Endodermal cell (in vitro differentiated cells): Measurements from ENCODE around the gene JUP. TPM values are rescaled to one million over a fixed set of nuclear protein-coding genes. Genes with fewer than 3 reads are reported as not detected.

Source experiments
- DNase-seq: peaks from one replicate; pipeline ENCODE4 v3.0.0-alpha.2; 2017
- H3K27ac ChIP-seq: 2 replicates; pipeline ENCODE4 v1.5.1; 2013; ENCODE audit warnings: mild to moderate bottlenecking, low read depth, low read length, moderate library complexity
- H3K27me3 ChIP-seq: 2 replicates; pipeline ENCODE4 v1.6.1; 2013; ENCODE audit warnings: mild to moderate bottlenecking, low read length, moderate library complexity; ENCODE audit not compliant: insufficient read depth, control insufficient read depth, poor library complexity, severe bottlenecking
- H3K36me3 ChIP-seq: 2 replicates; pipeline ENCODE4 v1.7.0; 2013; ENCODE audit warnings: mild to moderate bottlenecking, low read length, moderate library complexity; ENCODE audit not compliant: control insufficient read depth, insufficient read depth
- H3K4me1 ChIP-seq: one replicate; pipeline ENCODE4 v1.7.0; 2013; ENCODE audit warnings: low read length; ENCODE audit not compliant: control insufficient read depth, insufficient read depth
- H3K4me3 ChIP-seq: 2 replicates; pipeline ENCODE4 v1.5.1; 2013; ENCODE audit warnings: mild to moderate bottlenecking, low read length, moderate library complexity
- H3K9ac ChIP-seq: 2 replicates; pipeline ENCODE4 v1.6.1; 2013; ENCODE audit warnings: mild to moderate bottlenecking, low read length, moderate library complexity; ENCODE audit not compliant: poor library complexity, severe bottlenecking; ENCODE audit errors: extremely low read depth
- H3K9me3 ChIP-seq: 2 replicates; pipeline ENCODE4 v1.6.1; 2013; ENCODE audit warnings: mild to moderate bottlenecking, low read length, moderate library complexity; ENCODE audit not compliant: control insufficient read depth
- H3K27ac Mint-ChIP-seq: 2 replicates; pipeline ENCODE4 v1.8.0; 2020; ENCODE audit warnings: mixed read lengths
- H3K27me3 Mint-ChIP-seq: 2 replicates; pipeline ENCODE4 v1.8.0; 2021; ENCODE audit warnings: mild to moderate bottlenecking, mixed read lengths; ENCODE audit not compliant: insufficient read depth
- H3K36me3 Mint-ChIP-seq: 2 replicates; pipeline ENCODE4 v1.8.0; 2020; ENCODE audit warnings: low read depth, mixed read lengths
- H3K4me1 Mint-ChIP-seq: 2 replicates; pipeline ENCODE4 v1.8.0; 2020; ENCODE audit warnings: mixed read lengths
- H3K4me3 Mint-ChIP-seq: 2 replicates; pipeline ENCODE4 v1.8.0; 2020; ENCODE audit warnings: mild to moderate bottlenecking, moderate library complexity, mixed read lengths
- H3K9me3 Mint-ChIP-seq: 2 replicates; pipeline ENCODE4 v1.8.0; 2020; ENCODE audit warnings: mild to moderate bottlenecking, mixed read lengths
- WGBS, 2 experiments: methylation state at CpG; one replicate each; pipeline versions ENCODE4 v1.1.5 to v1.1.7; 2013; ENCODE audit warnings: missing lambda C conversion rate in 2 of 2, mixed read lengths in 1 of 2; ENCODE audit not compliant: insufficient coverage in 1 of 2, insufficient read length in 1 of 2; 5-methylcytosine and 5-hydroxymethylcytosine counted together
- total RNA-seq, 2 donors: library from RNA; stranded (reverse); fragmentation: NEBNext Ultra II Directional in 1 of 2; extraction: Animal tissue kit (Norgen Biotek cat#: 25700) in 1 of 2; gene quantifications; 2 replicates in 1 of 2; 3 replicates in 1 of 2; pipeline ENCODE4 v1.2.1, GENCODE V29; 2021
- TF ChIP-seq, protein P1 (sequence below): fragments of 200-600 bp; sonication (generic); conservative IDR thresholded peaks from 2 replicates; pipeline ENCODE4 v1.5.0; 2021; ENCODE audit warnings: antibody characterized with exemption, mild to moderate bottlenecking

Gene JUP
- total RNA-seq, 2 donors from 2014 or later: 112 to 167 TPM

DNA sequence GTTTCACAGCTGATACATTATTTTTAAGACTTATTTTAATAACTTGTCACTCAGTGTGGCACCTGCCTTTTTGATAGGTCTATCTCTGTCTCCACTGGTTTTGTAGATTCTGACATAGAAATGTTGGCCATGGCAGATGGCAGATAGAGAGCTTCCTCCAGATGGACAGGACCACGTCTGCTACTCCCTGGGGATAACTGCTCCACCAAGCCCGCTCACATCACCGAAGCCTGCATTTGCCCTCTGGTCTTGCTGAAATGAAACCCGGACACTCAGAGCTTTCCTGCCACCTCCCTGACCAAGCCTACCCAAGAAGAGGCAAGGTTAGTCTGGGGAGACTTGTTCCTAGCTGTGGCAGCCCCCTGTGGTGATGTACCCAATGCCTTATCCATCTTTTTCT lies 35.6 kb downstream of the JUP start:
- Mint-ChIP-seq H3K27me3 (no peaks in the 10 kb centered on the region), H3K9me3 (no peaks in the 10 kb centered on the region), H3K36me3 (peaks cover 20% of the 10 kb centered on the region), H3K27ac (no peak overlapping the region), H3K4me3 (no peak overlapping the region), H3K4me1 (no peaks in the 10 kb centered on the region)
- DNase-seq: no peak
- no peak overlapping the region for H3K4me3 ChIP-seq
- TF ChIP-seq, protein P1, sequence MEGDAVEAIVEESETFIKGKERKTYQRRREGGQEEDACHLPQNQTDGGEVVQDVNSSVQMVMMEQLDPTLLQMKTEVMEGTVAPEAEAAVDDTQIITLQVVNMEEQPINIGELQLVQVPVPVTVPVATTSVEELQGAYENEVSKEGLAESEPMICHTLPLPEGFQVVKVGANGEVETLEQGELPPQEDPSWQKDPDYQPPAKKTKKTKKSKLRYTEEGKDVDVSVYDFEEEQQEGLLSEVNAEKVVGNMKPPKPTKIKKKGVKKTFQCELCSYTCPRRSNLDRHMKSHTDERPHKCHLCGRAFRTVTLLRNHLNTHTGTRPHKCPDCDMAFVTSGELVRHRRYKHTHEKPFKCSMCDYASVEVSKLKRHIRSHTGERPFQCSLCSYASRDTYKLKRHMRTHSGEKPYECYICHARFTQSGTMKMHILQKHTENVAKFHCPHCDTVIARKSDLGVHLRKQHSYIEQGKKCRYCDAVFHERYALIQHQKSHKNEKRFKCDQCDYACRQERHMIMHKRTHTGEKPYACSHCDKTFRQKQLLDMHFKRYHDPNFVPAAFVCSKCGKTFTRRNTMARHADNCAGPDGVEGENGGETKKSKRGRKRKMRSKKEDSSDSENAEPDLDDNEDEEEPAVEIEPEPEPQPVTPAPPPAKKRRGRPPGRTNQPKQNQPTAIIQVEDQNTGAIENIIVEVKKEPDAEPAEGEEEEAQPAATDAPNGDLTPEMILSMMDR: no peak
- no peaks in the 10 kb centered on the region for H3K9me3 ChIP-seq
- H3K4me1 ChIP-seq: no peaks in the 10 kb centered on the region
- 94 to 96% methylated on average over 3 to 4 of the region's 4 CpGs for WGBS, 2 experiments
- no peak overlapping the region for H3K9ac ChIP-seq
- H3K36me3 ChIP-seq: peaks cover 21% of the 10 kb centered on the region
- H3K27ac ChIP-seq: no peak overlapping the region
- no peaks in the 10 kb centered on the region for H3K27me3 ChIP-seq

DNA sequence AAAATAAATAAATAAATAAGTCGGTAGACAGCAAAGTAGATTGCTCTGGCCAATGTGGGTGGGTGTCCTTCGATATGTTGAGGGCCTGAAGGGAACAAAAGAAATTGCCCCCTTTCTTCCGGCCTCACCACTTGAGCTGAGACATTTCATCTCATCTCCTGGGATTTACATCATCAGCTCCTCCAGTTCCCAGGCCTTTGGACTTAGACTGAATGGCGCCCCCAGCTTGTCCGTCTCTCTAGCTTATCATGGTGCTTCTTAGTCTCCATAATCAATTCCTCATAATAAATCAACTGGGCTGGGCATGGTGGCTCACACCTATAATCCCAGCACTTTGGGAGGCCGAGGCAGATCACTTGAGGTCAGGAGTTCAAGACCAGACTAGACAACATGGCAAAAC lies 38.2 kb downstream of the JUP start:
- Histone ChIP-seq H3K27me3 (no peaks in the 10 kb centered on the region), H3K4me1 (no peaks in the 10 kb centered on the region), H3K4me3 (no peak overlapping the region), H3K36me3 (no peaks in the 10 kb centered on the region), H3K9ac (no peak overlapping the region), H3K27ac (no peak overlapping the region), H3K9me3 (no peaks in the 10 kb centered on the region)
- DNase-seq: no peak
- Mint-ChIP-seq H3K9me3 (no peaks in the 10 kb centered on the region), H3K36me3 (peaks cover 4% of the 10 kb centered on the region), H3K27ac (no peak overlapping the region), H3K4me1 (no peaks in the 10 kb centered on the region), H3K4me3 (no peak overlapping the region), H3K27me3 (no peaks in the 10 kb centered on the region)
- TF ChIP-seq, protein P1: no peak
- WGBS, 2 experiments: 91 to 92% methylated on average over 6 of the region's 6 CpGs

DNA sequence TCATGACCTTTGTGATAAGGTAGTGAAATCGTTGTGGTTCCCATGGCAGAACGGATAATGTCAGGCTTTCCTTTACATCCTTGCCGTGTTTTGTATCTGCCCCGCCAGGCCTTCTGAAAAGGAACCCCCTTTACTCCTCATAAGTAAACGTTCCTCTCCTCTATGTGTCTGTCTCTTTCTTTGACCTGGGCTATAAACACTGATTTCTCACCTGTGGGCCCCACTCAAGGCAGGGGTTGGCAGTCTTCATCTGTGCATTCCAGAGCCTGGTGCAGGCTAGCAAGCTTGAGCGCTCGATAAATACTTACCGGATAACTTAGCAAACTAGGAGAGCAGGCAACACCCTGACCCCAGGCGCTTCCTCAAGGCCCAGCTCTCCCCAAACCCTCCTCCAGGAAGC lies 44.8 kb downstream of the JUP start:
- no peak overlapping the region for H3K9ac ChIP-seq

More for the DNA sequence above, 44.8 kb downstream of the JUP start:
- TF ChIP-seq, protein P1: no peak
- H3K4me3 Mint-ChIP-seq: no peak overlapping the region
- H3K4me1 Mint-ChIP-seq: peaks cover 4% of the 10 kb centered on the region
- no peaks in the 10 kb centered on the region for H3K36me3 ChIP-seq
- H3K4me3 ChIP-seq: no peak overlapping the region
- WGBS, 2 experiments: 84 to 85% methylated on average over 8 to 9 of the region's 9 CpGs
- DNase-seq: peak; percentile 46
- no peaks in the 10 kb centered on the region for H3K9me3 Mint-ChIP-seq
- no peak overlapping the region for H3K27ac Mint-ChIP-seq
- H3K27ac ChIP-seq: no peak overlapping the region
- H3K27me3 Mint-ChIP-seq: peaks cover 13% of the 10 kb centered on the region
- peaks cover 12% of the 10 kb centered on the region for H3K27me3 ChIP-seq
- H3K36me3 Mint-ChIP-seq: no peaks in the 10 kb centered on the region
- H3K4me1 ChIP-seq: no peaks in the 10 kb centered on the region
- no peaks in the 10 kb centered on the region for H3K9me3 ChIP-seq
